ENCODE data around the gene KMT2E. TPM values are rescaled to one million over a fixed set of nuclear protein-coding genes. Genes with fewer than 3 reads are reported as not detected.
"Not testable (repeated sequence)": the region's sequence is repeated elsewhere in the genome, so short reads cannot be mapped to it uniquely, and the experiment has no call there.

The KMT2E gene
- total and polyA plus RNA-seq, 8 donors = 14.1 to 62.5 (median 32.2) TPM

DNA sequence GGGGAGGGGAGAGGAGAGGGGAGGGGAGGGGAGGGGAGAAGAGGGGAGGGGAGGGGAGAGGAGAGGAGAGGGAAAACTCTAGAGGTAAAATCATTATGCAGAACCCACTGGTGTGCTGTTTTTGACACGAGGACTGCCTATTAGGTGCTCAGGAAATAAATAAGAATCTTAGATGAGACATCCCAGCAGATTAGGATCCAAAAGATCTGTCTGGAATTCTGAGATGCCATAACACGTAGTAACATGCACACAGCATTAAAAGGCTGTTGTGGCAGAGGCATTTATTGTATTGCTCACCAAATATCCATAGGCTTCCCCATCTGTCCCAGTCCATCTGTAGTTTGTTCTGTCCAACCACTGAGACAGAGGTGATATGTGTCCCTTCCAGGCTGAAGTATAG, 40.8 kb upstream of the KMT2E start:
- H3K4me1 ChIP-seq = peaks cover 22 to 37% (median 36%) of the 10 kb centered on the region in 3 donors
- no peak for DNase-seq
- no peak overlapping the region for H3K27ac ChIP-seq
- H3K27me3 ChIP-seq = no peaks in the 10 kb centered on the region
- H3K4me3 ChIP-seq = no peak overlapping the region
- WGBS, 2 donors = 90% methylated on average over 2 of the region's 2 CpGs
- no peak for FAIRE-seq
- intact Hi-C loops (cut with DNase I) = no loop called here
- no peaks in the 10 kb centered on the region for H3K36me3 ChIP-seq
- ATAC-seq = no peak
- H3K9me3 ChIP-seq = no peaks in the 10 kb centered on the region
- TF ChIP-seq, protein P1, sequence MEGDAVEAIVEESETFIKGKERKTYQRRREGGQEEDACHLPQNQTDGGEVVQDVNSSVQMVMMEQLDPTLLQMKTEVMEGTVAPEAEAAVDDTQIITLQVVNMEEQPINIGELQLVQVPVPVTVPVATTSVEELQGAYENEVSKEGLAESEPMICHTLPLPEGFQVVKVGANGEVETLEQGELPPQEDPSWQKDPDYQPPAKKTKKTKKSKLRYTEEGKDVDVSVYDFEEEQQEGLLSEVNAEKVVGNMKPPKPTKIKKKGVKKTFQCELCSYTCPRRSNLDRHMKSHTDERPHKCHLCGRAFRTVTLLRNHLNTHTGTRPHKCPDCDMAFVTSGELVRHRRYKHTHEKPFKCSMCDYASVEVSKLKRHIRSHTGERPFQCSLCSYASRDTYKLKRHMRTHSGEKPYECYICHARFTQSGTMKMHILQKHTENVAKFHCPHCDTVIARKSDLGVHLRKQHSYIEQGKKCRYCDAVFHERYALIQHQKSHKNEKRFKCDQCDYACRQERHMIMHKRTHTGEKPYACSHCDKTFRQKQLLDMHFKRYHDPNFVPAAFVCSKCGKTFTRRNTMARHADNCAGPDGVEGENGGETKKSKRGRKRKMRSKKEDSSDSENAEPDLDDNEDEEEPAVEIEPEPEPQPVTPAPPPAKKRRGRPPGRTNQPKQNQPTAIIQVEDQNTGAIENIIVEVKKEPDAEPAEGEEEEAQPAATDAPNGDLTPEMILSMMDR (IDR thresholded peaks at IDR 0.05) = no peak

DNA sequence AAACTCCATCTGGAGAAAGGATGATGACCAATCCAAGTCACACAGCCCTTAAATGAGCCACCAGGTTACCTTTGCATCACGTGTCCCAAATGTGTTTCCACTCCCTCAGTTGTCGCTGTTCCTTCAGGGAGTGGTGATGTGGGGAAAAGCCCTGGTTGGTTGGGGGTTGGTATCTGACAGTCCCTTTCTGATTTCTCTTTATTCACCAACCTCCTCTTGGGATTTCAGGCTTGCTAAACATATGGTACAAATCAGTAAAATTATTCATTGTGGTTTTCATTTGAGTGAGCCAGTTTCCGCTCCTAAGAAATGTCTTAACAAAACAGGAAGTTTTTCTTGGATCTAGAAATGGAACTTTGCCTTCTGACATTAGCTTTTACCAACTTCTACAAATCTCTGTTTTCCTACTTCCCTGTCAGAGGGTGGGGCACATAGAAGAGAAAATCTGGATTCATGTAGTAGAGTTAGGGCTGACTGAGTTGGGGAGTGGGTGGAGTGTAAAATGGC, 40.0 kb upstream of the KMT2E start:
- H3K27me3 ChIP-seq = no peaks in the 10 kb centered on the region
- DNase-seq (no peak), ATAC-seq (no peak), FAIRE-seq (no peak)
- intact Hi-C loops (cut with DNase I) = no loop called here
- 84 to 87% methylated on average over 3 of the region's 3 CpGs for WGBS, 2 donors
- TF ChIP-seq, protein P1 (IDR thresholded peaks at IDR 0.05) = no peak
- H3K9me3 ChIP-seq = no peaks in the 10 kb centered on the region
- H3K36me3 ChIP-seq = no peaks in the 10 kb centered on the region
- no peak overlapping the region for H3K4me3 ChIP-seq
- H3K27ac ChIP-seq = no peak overlapping the region
- peaks cover 24 to 40% (median 39%) of the 10 kb centered on the region in 3 donors for H3K4me1 ChIP-seq

DNA sequence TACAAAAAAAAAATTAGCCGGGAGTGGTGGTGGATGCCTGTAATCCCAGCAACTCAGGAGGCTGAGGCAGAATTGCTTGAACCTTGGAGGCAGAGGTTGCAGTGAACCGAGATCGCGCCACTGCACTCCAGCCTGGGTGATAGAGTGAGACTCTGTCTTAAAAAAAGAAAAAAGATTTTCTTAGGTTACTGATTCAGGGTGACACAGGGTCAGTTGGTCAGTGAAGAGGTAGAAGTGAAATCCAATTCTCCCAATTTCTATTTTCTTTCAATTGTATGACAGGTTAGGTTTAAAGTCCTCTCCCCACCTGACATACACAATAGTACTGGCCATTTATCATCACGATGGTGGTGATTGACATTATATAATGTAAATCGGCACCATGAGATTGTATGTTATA, 38.5 kb upstream of the KMT2E start:
- DNase-seq; ATAC-seq; H3K36me3 ChIP-seq; H3K9me3 ChIP-seq; H3K4me3 ChIP-seq; FAIRE-seq; H3K27ac ChIP-seq; H3K27me3 ChIP-seq; intact Hi-C loops (cut with DNase I): not testable (repeated sequence)
- H3K4me1 ChIP-seq = peaks cover 24 to 54% (median 42%) of the 10 kb centered on the region in 3 donors
- WGBS, 2 donors = 81 to 86% methylated on average over 6 of the region's 6 CpGs

DNA sequence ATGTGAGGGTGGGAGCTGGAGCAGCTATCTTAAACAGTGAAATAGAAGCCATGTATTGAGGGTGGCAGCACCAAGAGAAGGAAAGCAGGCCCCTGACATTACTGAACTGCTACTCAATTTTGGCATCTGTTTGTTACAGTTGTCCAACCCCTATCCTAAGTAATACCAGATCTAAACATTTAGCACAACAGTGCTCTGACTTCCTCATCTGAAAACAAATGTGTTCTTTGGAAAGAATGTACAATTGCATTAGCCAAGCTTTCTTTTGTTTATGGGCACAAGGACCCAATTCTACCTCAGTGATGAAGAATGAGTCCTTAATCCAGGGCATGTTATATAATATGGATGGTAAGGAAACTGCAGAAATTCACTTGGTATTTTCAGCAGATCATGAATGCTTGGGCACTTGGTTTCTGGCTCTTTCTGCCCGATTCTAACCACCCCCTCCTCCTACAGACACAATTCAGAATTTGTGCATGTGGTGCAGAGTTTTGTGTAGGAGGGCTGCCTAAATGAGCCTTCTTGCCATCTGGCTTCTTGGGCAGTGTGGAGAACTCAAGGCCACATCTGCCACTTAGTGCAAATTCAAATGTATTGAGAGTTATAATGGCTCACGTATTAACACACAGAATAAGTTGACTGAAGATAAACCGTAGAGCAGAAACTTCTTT, 36.9 kb upstream of the KMT2E start:
- ATAC-seq = peak in 3 of 4 donors; percentile 51 to 80 (median 55)
- Histone ChIP-seq H3K27me3 (no peaks in the 10 kb centered on the region), H3K9me3 (no peaks in the 10 kb centered on the region), H3K4me1 (peaks cover 21 to 55% (median 38%) of the 10 kb centered on the region in 3 donors), H3K36me3 (no peaks in the 10 kb centered on the region), H3K27ac (peak overlapping the region in 3 of 4 donors; percentile 24 to 73 (median 66)), H3K4me3 (no peak overlapping the region)
- TF ChIP-seq, protein P1 (IDR thresholded peaks at IDR 0.05) = no peak
- FAIRE-seq = no peak
- 12 to 14% methylated on average over 3 of the region's 3 CpGs for WGBS, 2 donors
- DNase-seq = no peak
- intact Hi-C loops (cut with DNase I) = no loop called here

DNA sequence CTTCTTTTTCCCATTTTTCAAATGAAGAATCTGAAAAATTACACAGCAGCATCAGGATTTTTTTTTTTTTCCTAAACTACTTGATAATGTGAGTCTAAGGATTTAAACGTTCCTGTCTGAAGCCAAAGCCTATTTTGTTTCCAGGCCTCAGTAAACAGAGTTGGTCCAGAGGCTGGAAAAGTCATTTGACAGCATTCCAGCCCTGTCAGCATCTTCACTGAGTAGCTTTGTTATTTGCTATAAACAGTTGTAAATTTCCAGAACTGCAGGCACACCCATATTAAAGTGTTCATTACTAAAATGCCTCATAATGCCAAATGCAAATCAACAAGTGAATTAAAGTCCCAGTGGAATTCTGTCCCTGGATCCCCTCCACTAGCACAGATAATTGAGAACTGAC, 35.5 kb upstream of the KMT2E start:
- Histone ChIP-seq H3K36me3 (no peaks in the 10 kb centered on the region), H3K27me3 (no peaks in the 10 kb centered on the region), H3K4me3 (no peak overlapping the region), H3K27ac (peak overlapping the region in 3 of 4 donors; percentile 10 to 73 (median 66)), H3K9me3 (no peaks in the 10 kb centered on the region), H3K4me1 (peaks cover 19 to 56% (median 43%) of the 10 kb centered on the region in 3 donors)
- intact Hi-C loops (cut with DNase I) = no loop called here
- peak in 1 of 4 donors; percentile 9 for ATAC-seq
- TF ChIP-seq, protein P1 (IDR thresholded peaks at IDR 0.05) = no peak
- no peak for DNase-seq
- no peak for FAIRE-seq
- WGBS, 2 donors = 3 to 7% methylated on average over 1 of the region's 1 CpG

Data from pancreas (tissue), 10 donors.